H1 (cell line): ENCODE results near the gene YIPF5. TPM values are rescaled to one million over a fixed set of nuclear protein-coding genes. Genes with fewer than 3 reads are reported as not detected.

Experiments used
- ASH2L ChIP-seq: fragments of 200-600, 300-600 bp; sonication (generic); IDR thresholded peaks from one replicate; pipeline ENCODE4 v1.7.1; 2017; ENCODE audit warnings: low read length
- CBX5 ChIP-seq: fragments of 300-800, 300-1000 bp; sonication (generic); IDR thresholded peaks from 2 replicates; pipeline ENCODE4 v1.7.1; 2016; ENCODE audit warnings: antibody characterized with exemption, low read length, low read depth
- HDAC2 ChIP-seq, 2 experiments: fragments of 300-600 bp in 1 of 2; sonication (generic) in 1 of 2; IDR thresholded peaks; 2 replicates each; pipeline ENCODE4 v1.6.1; 2011 to 2012; ENCODE audit warnings: low read depth in 2 of 2, low read length in 2 of 2, mild to moderate bottlenecking in 2 of 2, moderate library complexity in 2 of 2, borderline replicate concordance in 1 of 2, inconsistent platforms in 1 of 2
- KDM4A ChIP-seq: IDR thresholded peaks from one replicate; pipeline ENCODE4 v1.7.1; 2012; ENCODE audit warnings: low read depth, mild to moderate bottlenecking, moderate library complexity, low read length, inconsistent platforms; ENCODE audit not compliant: severe bottlenecking
- PHF8 ChIP-seq: fragments of 200-600 bp; sonication (generic); conservative IDR thresholded peaks from 2 replicates; pipeline ENCODE4 v1.7.1; 2012; ENCODE audit warnings: low read depth, mild to moderate bottlenecking, inconsistent platforms, low read length, moderate library complexity
- POLR2A ChIP-seq, 2 experiments: IDR thresholded peaks; 1 replicate in 1 of 2; 2 replicates in 1 of 2; pipeline ENCODE4 v1.6.1; 2011; ENCODE audit warnings: low read depth in 2 of 2, low read length in 2 of 2, mild to moderate bottlenecking in 2 of 2; ENCODE audit errors: control extremely low read depth in 1 of 2
- RBBP5 ChIP-seq: IDR thresholded peaks from 2 replicates; pipeline ENCODE4 v1.7.1; 2012; ENCODE audit warnings: low read depth, mild to moderate bottlenecking, inconsistent platforms, low read length, moderate library complexity, borderline replicate concordance
- RXRA ChIP-seq: IDR thresholded peaks from 2 replicates; pipeline ENCODE4 v1.6.1; 2011; ENCODE audit warnings: low read depth, mild to moderate bottlenecking, low read length, moderate library complexity; ENCODE audit not compliant: insufficient read depth
- SAP30 ChIP-seq: fragments of 300-600 bp; sonication (generic); IDR thresholded peaks from 2 replicates; pipeline ENCODE4 v1.7.1; 2012; ENCODE audit warnings: low read length, moderate library complexity, mild to moderate bottlenecking, inconsistent platforms; ENCODE audit not compliant: insufficient read depth, insufficient replicate concordance
- SIN3A ChIP-seq, 2 experiments: IDR thresholded peaks in 1 of 2; conservative IDR thresholded peaks in 1 of 2; 2 replicates each; pipeline ENCODE4 v1.6.1; 2011 to 2012; ENCODE audit warnings: low read length in 2 of 2, improper control_type of control experiment in 1 of 2, low read depth in 1 of 2, mild to moderate bottlenecking in 1 of 2
- SP1 ChIP-seq: IDR thresholded peaks from 2 replicates; pipeline ENCODE4 v1.6.1; 2011; ENCODE audit warnings: low read depth, low read length
- SRF ChIP-seq: IDR thresholded peaks from 2 replicates; pipeline ENCODE4 v1.6.1; 2011; ENCODE audit warnings: mild to moderate bottlenecking, low read depth, low read length, moderate library complexity
- TAF1 ChIP-seq: IDR thresholded peaks from 2 replicates; pipeline ENCODE4 v1.6.1; 2011; ENCODE audit warnings: mild to moderate bottlenecking, low read depth, low read length
- TBP ChIP-seq: IDR thresholded peaks from 2 replicates; pipeline ENCODE4 v1.6.1; 2011; ENCODE audit warnings: low read depth, low read length, improper control_type of control experiment
- polyA plus RNA-seq, 7 experiments: library from polyadenylated mRNA; depleted of rRNA in 3 of 7; stranded (reverse) in 5 of 7; unstranded in 2 of 7; fragments of >200 nt in 5 of 7; fragments of 200-250 nt in 2 of 7; gene quantifications; 1 replicate in 5 of 7; 2 replicates in 1 of 7; 4 replicates in 1 of 7; pipeline versions ENCODE4 v1.2.1 to v1.2.3, GENCODE V29; 2011 to 2013; ENCODE audit warnings: missing spikeins in 2 of 7, mixed read lengths in 2 of 7
- total RNA-seq: library from RNA; stranded (reverse); fragmentation: NEBNext Ultra II Directional; extraction: Animal tissue kit (Norgen Biotek cat#: 25700); gene quantifications from 2 replicates; pipeline ENCODE4 v1.2.1, GENCODE V29; 2021
- TF ChIP-seq, protein P1 (sequence below): IDR thresholded peaks from 2 replicates; pipeline ENCODE4 v1.6.1; 2012; ENCODE audit warnings: inconsistent platforms
- TF ChIP-seq, protein P2 (sequence below): IDR thresholded peaks from 2 replicates; pipeline ENCODE4 v1.6.1; 2011; ENCODE audit warnings: low read length, improper control_type of control experiment

YIPF5 gene
- total and polyA plus RNA-seq, 2 of the 8 experiments (the other 6 are each of a cell fraction or from before 2014, with no cell fraction given): 27.6 to 33.6 TPM

DNA sequence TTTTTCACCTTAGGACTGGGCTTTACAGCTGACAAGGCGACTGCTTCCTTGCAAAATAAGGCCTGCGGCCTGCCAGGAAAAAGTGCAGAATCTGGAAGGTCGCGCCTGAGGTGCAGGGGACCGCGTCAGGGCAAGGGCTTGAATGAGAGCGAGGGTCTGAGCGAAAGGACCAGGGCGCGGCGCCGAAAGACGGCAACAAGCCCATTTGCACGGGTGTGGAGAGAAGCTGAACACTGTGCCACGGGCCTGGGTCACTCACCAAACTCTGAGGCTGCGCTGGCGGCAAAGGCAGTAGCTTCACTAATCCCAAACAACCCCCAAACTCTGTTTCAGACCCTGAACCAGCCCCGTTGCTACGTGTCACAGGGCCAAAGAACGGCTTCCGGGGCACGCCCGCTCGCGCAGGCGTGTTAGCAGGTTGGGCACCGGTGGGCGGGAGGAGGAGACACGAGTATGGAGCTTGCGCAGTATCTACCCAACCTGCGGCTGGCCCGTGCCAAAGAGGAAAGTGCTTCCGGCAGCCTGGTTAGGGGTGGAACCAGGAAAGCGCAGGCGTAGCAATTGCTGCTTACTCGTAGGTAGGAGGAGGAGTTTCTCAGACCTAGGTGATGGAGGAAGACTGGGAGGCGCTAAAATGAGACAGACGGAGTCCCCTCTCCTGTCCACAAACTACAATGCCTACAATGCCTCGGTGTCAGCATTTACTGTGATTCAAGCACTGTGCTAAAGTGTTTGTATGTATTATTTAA, at the start of gene YIPF5, which contains the start of gene KCTD16 (continued):
- TF ChIP-seq, protein P1, sequence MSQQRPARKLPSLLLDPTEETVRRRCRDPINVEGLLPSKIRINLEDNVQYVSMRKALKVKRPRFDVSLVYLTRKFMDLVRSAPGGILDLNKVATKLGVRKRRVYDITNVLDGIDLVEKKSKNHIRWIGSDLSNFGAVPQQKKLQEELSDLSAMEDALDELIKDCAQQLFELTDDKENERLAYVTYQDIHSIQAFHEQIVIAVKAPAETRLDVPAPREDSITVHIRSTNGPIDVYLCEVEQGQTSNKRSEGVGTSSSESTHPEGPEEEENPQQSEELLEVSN: 0 out of 2 replicates have a peak, but pooled peaks have one; percentile 34
- TF ChIP-seq RXRA (no peak), KDM4A (peak; percentile 83), PHF8 (peak; percentile 66), HDAC2 (IDR thresholded peaks at IDR 0.05; ENCODE audit: borderline replicate concordance in 1 of 2, low read depth in 2 of 2, low read length in 2 of 2) (no peak; a peak in 1 of 4 replicates), RBBP5 (peak; percentile 62; the same call in 1 of the 2 replicates), SRF (peak; percentile 63; the same call in 1 of the 2 replicates), SP1 (0 out of 2 replicates have a peak, but pooled peaks have one; percentile 14), TAF1 (peak; percentile 63; the same call in 1 of the 2 replicates), CBX5 (no peak), SAP30 (peak; percentile 80), TBP (peak; percentile 59), ASH2L (peak; percentile 74), SIN3A (conservative IDR thresholded peaks at IDR 0.05 in 1 of 2, IDR thresholded peaks at IDR 0.05 in 1 of 2; ENCODE audit: low read depth in 1 of 2, low read length in 2 of 2) (peak in 1 of 2 experiments; percentile 89; a peak in 2 of 4 replicates), POLR2A (IDR thresholded peaks at IDR 0.05; ENCODE audit: control extremely low read depth in 1 of 2, low read depth in 2 of 2, low read length in 2 of 2) (peak; percentile 57 to 80)
- TF ChIP-seq, protein P2, sequence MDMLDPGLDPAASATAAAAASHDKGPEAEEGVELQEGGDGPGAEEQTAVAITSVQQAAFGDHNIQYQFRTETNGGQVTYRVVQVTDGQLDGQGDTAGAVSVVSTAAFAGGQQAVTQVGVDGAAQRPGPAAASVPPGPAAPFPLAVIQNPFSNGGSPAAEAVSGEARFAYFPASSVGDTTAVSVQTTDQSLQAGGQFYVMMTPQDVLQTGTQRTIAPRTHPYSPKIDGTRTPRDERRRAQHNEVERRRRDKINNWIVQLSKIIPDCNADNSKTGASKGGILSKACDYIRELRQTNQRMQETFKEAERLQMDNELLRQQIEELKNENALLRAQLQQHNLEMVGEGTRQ: no peak
